AG20443 (cell line): Measurements from ENCODE around the gene POLR3GL.
A peak's percentile ranks its signal among the peaks of the same experiment; 100 is the strongest.
"Not testable (repeated sequence)": the region's sequence is repeated elsewhere in the genome, so short reads cannot be mapped to it uniquely, and the experiment has no call there.

ENCODE experiments used
- DNase-seq: peaks from one replicate; pipeline ENCODE4 v3.0.0; 2012; ENCODE audit warnings: low spot score, mixed read lengths

The POLR3GL gene

DNA sequence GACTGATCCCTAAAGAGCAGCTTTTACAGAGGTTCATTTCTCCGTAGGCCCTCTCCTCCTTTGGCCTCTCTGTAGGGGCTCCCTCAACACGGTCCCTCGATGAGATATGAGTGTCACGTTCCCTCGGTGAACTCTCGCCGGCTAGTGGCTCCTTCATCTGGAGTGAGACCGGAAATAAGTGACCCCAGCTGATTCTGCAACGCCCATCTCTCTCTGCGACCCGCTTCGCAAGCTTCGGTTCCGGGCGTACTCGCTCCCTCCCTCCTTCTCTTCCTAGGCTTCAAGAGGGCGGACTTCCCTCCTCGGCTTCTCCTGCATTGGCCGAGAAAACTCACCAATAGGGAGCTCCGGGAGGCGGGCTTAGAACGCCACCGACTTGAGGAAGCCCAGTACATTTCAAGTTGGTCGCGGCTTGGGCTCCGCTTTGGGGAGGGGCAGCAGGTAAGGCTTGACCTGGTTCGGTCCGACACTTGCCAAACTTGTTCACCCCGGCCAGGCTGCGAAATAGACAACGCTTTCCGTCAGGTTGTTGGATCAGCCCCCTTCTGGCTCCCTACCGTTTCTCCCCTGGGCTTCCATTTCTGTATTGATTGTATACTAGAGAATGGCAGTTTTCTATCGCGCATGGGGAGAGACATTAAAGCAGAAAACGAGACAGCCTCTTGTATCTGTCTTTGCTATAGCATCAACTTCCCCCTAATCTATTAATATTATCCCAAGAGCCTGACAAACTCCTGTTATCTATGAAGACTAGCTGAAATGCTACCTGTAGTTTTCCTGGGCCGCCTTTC is at the start of gene POLR3GL, which contains the start of gene ANKRD34A:
Gene POLR3GL, plus strand, starts transcription at position 363 of the 791 bp plus-strand sequence. CDS start 10,176 bp downstream, outside the sequence.
Gene ANKRD34A, minus strand, starts transcription at position 248 of the 791 bp plus-strand sequence. CDS start 2,816 bp downstream, outside the sequence.
- peak; percentile 91 for DNase-seq

- DNase-seq = no peak
Measured at GRCh38 chr1:145916745-145917144, 47.7 kb upstream of the POLR3GL start.

- no peak for DNase-seq
Measured at GRCh38 chr1:145917595-145917994, 46.9 kb upstream of the POLR3GL start.

DNA sequence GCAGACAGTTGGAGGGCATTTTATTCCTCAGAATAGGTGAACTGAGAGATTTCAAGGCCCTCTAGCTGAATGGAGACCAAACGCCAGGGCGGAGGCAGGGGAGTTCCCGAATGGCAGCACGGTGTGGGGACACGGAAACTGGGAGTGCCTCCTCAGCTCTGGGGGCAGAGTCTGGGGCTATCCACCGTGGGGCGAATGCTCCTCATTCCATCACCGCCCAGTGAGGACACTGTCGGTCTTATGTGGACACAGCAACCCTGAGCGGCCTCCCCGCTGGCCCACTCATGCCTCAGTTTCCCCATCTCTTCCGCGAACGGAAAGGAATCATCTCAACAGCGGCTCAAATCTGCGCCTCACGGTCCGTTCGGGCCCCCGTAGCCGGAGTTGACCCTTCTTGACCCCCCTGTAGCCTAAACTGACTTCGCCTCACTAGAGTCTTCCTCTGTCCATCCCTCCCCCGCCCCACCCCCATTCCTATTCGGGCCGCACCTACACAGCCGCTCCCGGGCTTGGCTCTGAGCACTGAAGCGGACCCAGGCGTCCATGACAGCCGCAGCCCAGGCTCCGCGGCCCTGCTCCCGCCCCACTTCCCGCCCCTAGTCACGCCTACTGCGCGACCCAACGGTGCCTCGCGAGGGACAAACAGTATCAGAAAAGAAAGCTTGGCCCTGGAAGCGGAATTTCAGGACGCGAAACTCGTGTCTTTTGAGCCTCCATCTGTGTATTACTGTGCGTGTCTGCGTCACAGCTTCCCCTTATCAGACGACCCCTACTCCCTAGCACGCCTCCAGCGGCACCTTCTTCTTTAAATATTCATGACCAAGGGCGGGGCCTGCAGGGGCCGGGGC is 46.1 kb upstream of the POLR3GL start, which contains the start of gene PEX11B:
Gene PEX11B, minus strand, starts transcription at position 574 of the 848 bp plus-strand sequence. Its CDS starts 29 bp downstream, at position 545.
- peak; percentile 96 for DNase-seq

GRCh38 chr1:145918992-145919939 is 45.2 kb upstream of the POLR3GL start:
- DNase-seq = peak; percentile 89

- not testable (repeated sequence) for DNase-seq
Measured at GRCh38 chr1:145920297-145920696, 44.2 kb upstream of the POLR3GL start.

DNA sequence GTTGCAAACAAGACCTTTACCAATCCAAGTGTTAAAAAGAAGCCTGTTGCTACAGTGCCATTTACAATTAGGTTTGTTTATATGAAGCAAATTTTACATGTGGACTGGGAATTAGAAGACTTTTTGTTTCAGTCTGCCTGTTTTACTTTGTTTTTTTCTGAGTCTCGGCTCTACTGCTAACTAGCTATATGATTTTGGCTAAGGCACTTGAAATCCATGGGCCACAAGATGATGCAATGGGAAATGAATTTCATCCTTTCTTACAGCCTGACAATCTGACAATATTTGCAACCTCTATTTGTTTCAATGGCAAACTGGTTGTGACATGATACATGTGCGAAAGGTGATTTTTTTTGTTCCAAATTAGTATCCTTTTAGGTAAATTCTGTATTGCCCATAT is 42.2 kb upstream of the POLR3GL start:
- DNase-seq = no peak

- no peak for DNase-seq
Measured at GRCh38 chr1:145926686-145927062, 37.8 kb upstream of the POLR3GL start.

- peak; percentile 93 for DNase-seq
Measured at GRCh38 chr1:145927063-145927886, 37.2 kb upstream of the POLR3GL start, which contains the start of gene RBM8A. TSS of gene RBM8A (minus strand) at chr1:145927484. CDS start at chr1:145927426, 58 bp downstream.

- DNase-seq = no peak
Measured at GRCh38 chr1:145927916-145928643, 36.4 kb upstream of the POLR3GL start.

DNA sequence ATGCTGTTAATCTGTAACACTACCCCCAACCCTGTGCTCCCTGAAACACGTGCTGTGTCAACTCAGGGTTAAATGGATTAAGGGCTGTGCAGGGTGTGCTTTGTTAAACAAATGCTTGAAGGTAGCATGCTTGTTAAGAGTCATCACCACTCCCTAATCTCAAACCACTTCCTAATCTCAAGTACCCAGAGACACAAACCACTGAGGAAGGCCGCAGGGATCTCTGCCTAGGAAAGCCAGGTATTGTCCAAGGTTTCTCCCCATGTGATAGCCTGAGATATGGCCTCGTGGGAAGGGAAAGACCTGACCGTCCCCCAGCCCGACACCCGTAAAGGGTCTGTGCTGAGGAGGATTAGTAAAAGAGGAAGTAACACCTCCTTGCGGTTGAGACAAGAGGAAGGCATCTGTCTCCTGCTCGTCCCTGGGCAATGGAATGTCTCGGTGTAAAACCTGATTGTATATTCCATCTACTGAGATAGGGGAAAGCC is 31.9 kb upstream of the POLR3GL start:
- not testable (repeated sequence) for DNase-seq

DNA sequence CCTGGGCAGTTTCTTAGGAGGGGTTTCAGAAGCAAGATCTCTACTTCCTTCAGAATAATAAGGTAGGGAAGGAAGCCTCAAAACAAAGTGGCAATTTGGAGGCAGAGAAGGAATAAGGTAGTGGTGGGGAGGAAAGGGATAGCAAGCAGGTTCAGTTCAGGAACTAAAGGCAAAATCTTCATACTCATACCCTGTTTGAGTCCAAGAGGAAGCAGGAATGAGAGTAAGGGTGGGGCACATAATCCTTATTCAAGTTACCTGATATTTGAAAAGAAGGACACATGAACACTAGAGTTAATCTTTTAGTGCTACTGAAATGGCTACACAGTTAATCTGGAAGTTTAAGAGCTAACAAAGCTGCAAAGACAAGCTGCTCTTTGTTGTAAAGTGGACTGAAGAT is 28.8 kb upstream of the POLR3GL start:
- DNase-seq = no peak

DNA sequence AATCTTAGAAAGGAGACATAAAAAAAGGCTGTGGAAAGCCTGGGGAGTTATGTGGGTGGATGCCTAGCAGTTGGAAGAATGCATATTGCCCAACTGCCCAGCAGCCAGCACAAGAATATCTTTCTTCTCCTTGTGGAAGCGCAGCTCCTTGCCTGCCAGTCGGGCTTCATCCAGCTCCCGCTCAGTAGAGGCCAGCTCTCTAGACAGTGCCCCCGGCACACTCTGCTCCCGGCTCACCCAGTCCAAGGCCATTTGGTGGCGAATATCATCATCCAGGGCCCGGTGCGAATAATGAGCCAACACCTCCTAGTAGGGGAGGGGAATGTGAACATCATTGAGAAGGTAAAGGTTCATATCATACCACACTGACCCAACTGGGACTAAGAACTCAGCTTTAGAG is 28.2 kb upstream of the POLR3GL start:
- no peak for DNase-seq

DNA sequence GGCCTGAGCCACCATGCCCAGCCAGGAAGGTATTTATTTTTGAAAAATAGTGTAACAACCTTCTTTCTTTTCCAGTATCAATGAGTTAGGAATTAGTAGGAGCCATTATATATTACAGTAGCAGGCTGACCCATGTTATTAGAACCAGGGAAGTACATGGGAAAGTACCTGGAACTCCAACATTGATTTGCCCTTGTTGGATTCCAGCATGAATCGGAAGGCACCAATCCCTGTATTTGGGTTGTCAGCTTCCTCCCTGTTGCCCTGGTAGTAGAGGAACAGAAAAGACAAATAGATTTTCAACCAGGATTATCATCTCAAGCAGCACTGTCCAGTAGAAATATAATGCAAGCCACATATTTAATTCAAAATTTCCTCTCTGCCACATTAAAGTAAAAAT is 27.1 kb upstream of the POLR3GL start:
- no peak for DNase-seq

- DNase-seq = no peak
Measured at GRCh38 chr1:145942405-145942804, 22.1 kb upstream of the POLR3GL start.

- DNase-seq = no peak
Measured at GRCh38 chr1:145942871-145943270, 21.6 kb upstream of the POLR3GL start.

DNA sequence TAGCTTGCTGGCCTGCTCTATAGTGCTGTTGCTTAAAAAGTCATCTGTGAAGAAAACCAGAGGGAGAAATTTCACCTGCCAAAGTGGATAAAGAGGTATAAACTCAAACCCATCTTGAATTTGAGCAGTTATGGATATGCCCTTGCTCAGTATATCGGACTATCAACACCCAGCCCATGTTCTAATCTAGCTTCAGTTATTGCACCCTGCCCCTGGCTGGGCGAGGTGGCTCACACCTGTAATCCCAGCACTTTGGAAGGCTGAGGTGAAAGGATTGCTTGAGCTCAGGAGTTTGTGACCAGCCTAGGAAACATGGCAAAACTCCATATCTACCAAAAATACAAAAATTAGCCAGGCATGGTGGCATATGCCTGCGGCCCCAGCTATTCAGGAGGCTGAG is 20.0 kb upstream of the POLR3GL start:
- no peak for DNase-seq

- no peak for DNase-seq
Measured at GRCh38 chr1:145946477-145946986, 18.0 kb upstream of the POLR3GL start.

- no peak for DNase-seq
Measured at GRCh38 chr1:145947551-145947950, 16.9 kb upstream of the POLR3GL start.
